Embryonic facial prominence (tissue), 1 donor: ENCODE data around the gene COA8.
A peak's percentile ranks its signal among the peaks of the same experiment; 100 is the strongest.
"Not testable (repeated sequence)": the region's sequence is repeated elsewhere in the genome, so short reads cannot be mapped to it uniquely, and the experiment has no call there.

Source experiments
- DNase-seq: peaks from one replicate; pipeline ENCODE4 v3.0.0-alpha.2; 2016; ENCODE audit errors: extremely low spot score

The COA8 gene

GRCh38 chr14:103525430-103526246 lies 37.1 kb upstream of the COA8 start:
- DNase-seq: not testable (repeated sequence)

GRCh38 chr14:103526247-103526913 lies 36.4 kb upstream of the COA8 start:
- DNase-seq: no peak

- DNase-seq: no peak
Measured at GRCh38 chr14:103526914-103527248, 35.9 kb upstream of the COA8 start.

GRCh38 chr14:103527408-103528145 lies 35.2 kb upstream of the COA8 start:
- DNase-seq: no peak

GRCh38 chr14:103528146-103528586 lies 34.6 kb upstream of the COA8 start:
- DNase-seq: no peak

GRCh38 chr14:103528587-103529382 lies 34.0 kb upstream of the COA8 start, which contains the start of gene TRMT61A:
TRMT61A (plus strand) TSS chr14:103529196; CDS start chr14:103529979, 783 bp downstream.
- DNase-seq: peak; percentile 56

- DNase-seq: no peak
Measured at GRCh38 chr14:103529383-103530365, 33.1 kb upstream of the COA8 start.

GRCh38 chr14:103530390-103530789 lies 32.4 kb upstream of the COA8 start:
- no peak for DNase-seq

GRCh38 chr14:103530831-103531230 lies 31.9 kb upstream of the COA8 start:
- DNase-seq: no peak

GRCh38 chr14:103531421-103532215 lies 31.1 kb upstream of the COA8 start:
- no peak for DNase-seq

GRCh38 chr14:103532216-103533136 lies 30.3 kb upstream of the COA8 start:
- DNase-seq: no peak

- no peak for DNase-seq
Measured at GRCh38 chr14:103533137-103533998, 29.4 kb upstream of the COA8 start.

GRCh38 chr14:103533999-103534575 lies 28.7 kb upstream of the COA8 start:
- DNase-seq: no peak

GRCh38 chr14:103534576-103535061 lies 28.1 kb upstream of the COA8 start:
- DNase-seq: no peak

- DNase-seq: no peak
Measured at GRCh38 chr14:103535081-103535890, 27.5 kb upstream of the COA8 start.
